Left colon (tissue), 2 donors: ENCODE results near the gene PRKCE. TPM values are rescaled to one million over a fixed set of nuclear protein-coding genes. Genes with fewer than 3 reads are reported as not detected.

Experiments
- ATAC-seq: fragments of 200-7000 bp; cut with Tn5 transposase; one replicate; pipeline ENCODE4 v1.9.1; 2020; ENCODE audit warnings: mild to moderate bottlenecking, moderate library complexity
- DNase-seq, 2 donors: peaks; one replicate each; pipeline ENCODE4 v3.0.0-alpha.2; 2020
- intact Hi-C, 2 donors: fragments of 100-400 bp; cut with DNase I in 1 of 2; cut with micrococcal nuclease in 1 of 2; formaldehyde crosslinking; loops; one replicate each; pipeline versions ENCODE4 v1.11.2 to v1.14.0; 2022; cut with DNase I, micrococcal nuclease
- total RNA-seq, 2 donors: library from RNA; stranded (reverse); fragmentation: NEBNext Ultra II Directional; extraction: Animal tissue kit (Norgen Biotek cat#: 25700); gene quantifications; one replicate each; pipeline ENCODE4 v1.2.1, GENCODE V29; 2021
- donor health status: DM: no; HTN: no; CAD: no.
- donor health status: DM: yes; HTN: yes; CAD: no.

PRKCE gene
- total RNA-seq, 2 donors from 2014 or later = 22.2 to 29.2 TPM

DNA sequence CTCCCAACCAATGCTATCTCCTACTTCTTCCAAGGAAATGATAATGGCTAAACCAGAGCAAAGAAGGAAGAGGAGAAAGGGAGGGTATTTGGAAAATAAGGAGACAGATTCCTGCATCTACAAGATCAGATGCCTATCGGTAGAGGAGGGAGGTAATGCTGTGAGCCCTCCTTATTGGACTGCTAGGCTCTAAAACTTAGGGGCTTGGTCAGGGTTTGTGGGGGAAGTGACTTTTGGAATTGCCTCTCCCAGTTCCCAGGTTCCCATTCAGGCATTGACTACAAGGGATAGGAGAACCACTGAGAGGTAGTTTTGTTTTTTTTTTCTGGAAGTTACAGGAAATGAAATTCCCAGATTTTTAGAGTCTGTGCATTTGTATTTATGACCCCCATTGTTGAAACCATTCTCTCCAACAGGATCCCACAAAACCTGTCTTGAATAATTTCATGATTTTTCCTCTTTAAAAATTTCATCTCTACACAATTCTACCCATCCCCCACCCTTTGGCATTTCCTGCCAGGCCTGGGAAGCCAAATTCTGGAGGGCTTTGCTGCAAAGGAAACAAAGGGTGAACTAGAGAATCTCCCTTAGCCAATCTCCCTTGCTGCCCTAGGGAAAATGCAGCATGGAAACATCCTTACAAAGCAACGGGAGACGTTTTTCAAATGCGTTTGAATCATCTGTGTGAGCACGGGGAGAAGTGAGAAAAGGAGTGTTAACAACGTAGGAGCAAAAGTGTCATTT, 363.6 kb downstream of the PRKCE start:
- no peak for DNase-seq
- intact Hi-C loops = no loop called here
- no peak for ATAC-seq

DNA sequence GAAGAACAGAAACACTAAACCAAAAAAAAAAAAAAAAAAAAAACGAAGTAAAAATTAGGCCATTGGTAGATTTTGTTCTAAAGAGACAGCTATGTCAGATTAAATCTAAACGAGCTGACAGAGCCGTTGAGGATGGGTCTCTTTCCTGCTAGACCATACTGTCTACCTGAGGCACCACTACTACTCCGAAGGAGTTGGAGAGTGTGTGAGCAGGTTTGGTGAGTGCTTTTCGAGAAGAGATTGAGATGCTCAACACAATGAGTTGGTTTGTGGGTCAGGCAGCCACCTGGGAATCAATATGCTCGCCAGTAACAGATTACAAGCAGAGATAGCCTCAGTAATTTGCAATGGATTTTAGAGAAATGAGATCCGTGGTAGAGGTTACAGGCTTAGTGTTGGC, 364.2 kb downstream of the PRKCE start:
- intact Hi-C loops = no loop called here
- DNase-seq = no peak
- no peak for ATAC-seq

DNA sequence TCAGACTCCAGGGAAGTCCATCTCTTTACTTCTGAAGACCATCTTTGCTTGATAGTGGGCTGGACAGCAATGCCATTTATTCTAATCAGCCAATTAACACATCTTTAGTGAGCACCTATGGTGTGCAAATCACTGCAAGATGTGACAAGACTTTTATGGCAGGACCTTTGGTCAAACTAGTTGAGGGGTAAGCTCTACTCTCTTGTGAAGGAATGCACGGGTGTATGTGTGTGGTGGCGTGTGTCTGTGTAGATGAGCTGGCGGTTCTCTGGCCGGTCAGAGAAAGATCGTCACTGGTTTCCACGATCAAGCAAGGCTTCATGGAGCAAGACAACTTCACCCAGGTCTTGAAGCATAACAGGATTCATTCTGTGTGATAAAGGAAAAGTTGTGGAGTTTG, 364.6 kb downstream of the PRKCE start:
- ATAC-seq (no peak), DNase-seq (no peak)
- intact Hi-C loops = no loop called here

- ATAC-seq (no peak), DNase-seq (no peak)
- intact Hi-C loops = no loop called here
These were observed 367.5 kb downstream of the PRKCE start for GRCh38 chr2:46018773-46019591.

DNA sequence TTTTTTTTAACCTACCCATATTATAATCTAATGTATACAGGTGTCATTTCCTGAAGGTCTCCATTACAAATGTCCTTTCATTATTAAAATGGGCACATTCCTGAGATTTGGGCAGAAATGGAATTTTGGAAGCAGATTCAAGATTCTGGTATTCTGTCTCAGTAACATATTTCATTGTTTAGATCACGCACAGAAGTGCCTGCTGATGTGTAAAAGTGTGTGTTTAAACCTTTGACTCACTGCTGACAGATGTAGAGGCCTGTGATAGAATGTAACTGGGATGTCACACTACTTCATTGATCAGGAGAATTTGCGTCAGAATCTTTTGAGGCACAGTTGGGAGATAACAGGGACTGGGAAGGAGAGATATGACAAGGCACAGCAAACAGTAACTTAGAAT, 368.9 kb downstream of the PRKCE start:
- no peak for ATAC-seq
- DNase-seq = no peak
- intact Hi-C loops = no loop called here

- no peak for DNase-seq
- intact Hi-C loops = no loop called here
- no peak for ATAC-seq
These were observed 371.8 kb downstream of the PRKCE start for GRCh38 chr2:46023165-46023854.

GRCh38 chr2:46024146-46024779, 372.8 kb downstream of the PRKCE start:
- intact Hi-C loops = no loop called here
- no peak for DNase-seq
- ATAC-seq = no peak

DNA sequence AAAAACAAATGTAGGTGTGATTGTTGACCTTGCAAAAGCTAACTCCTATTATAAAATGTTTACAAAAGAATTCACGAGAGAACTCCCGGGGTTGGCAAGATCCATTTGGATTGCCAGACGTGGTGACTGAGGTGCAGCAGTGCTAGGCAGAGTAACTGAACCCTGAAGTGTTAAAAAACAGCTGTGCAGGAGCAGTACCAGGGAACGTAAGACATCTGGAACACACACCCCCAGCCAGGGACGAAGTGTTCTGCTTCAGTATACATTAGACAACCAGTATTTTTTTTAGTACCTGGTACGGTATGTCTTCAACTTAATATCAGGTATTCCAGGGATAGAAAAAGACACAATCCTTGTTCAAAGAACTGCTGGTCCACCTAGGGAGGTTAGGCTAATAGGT, 373.6 kb downstream of the PRKCE start:
- peak; percentile 45 for ATAC-seq
- no peak for DNase-seq
- intact Hi-C loops = no loop called here

GRCh38 chr2:46025676-46026075, 374.2 kb downstream of the PRKCE start:
- intact Hi-C loops = no loop called here
- ATAC-seq (no peak), DNase-seq (no peak)

DNA sequence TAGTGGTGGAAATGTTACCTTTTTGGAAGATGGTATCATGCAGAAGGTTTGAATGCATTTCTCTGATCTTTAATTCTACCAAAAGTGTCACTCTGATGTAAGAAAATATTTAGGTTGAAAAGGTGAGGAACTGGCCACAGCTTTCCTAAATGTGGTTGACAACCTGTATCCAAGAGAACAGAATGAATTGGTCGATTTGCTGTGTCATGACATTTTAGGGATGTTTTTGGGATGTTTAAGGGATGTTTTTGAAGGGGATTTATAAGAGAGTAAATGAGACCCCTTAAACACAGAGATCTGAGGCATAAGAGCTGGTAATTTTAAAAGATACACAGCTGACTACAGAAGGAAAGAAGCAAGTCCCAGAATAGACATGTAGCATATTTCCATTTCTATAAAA, 375.0 kb downstream of the PRKCE start:
- no peak for ATAC-seq
- intact Hi-C loops = no loop called here
- DNase-seq = no peak

DNA sequence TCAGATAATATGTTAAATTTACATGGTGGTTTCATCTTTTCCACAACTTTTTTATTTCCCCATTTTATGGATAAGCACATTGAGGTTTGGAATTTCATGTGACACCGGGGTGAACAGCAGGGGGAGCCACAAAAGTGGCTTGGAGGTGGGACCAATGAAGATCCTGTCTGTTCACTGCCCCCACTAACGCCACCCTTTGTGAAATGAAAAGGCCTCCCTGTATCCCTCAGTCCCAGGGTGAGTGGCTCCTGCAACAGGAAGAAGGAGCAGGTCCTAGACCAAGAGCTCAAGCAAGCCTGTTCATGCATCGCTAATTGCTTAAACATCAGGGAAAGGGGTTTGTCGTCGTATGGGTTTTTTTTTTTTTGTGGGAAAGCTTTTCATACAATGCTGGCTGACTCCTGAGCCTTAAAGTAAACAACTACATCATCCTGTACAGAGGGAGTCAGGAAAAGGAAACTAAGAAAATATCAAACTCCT, 377.9 kb downstream of the PRKCE start:
- ATAC-seq (no peak), DNase-seq (no peak)
- intact Hi-C loops = no loop called here

DNA sequence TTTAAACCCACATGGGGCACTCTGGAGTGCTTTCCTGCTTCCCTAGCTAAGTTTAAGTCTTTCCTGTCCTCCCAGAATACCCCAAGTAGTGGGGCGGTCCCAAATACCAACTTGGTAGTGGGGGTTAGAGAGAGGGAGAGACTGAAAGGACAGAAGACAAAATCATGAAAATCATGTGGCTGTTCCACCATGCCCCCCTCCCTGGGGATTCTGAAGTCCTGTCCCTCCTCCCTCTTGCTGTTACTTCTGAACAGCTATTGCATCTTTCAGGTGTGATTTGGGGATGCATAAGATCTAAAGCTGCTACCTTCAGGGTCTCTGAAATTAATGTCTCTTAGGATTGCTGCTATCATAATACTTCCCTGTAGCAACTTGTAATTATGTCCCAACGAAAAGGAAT, 378.9 kb downstream of the PRKCE start:
- no peak for DNase-seq
- no peak for ATAC-seq

DNA sequence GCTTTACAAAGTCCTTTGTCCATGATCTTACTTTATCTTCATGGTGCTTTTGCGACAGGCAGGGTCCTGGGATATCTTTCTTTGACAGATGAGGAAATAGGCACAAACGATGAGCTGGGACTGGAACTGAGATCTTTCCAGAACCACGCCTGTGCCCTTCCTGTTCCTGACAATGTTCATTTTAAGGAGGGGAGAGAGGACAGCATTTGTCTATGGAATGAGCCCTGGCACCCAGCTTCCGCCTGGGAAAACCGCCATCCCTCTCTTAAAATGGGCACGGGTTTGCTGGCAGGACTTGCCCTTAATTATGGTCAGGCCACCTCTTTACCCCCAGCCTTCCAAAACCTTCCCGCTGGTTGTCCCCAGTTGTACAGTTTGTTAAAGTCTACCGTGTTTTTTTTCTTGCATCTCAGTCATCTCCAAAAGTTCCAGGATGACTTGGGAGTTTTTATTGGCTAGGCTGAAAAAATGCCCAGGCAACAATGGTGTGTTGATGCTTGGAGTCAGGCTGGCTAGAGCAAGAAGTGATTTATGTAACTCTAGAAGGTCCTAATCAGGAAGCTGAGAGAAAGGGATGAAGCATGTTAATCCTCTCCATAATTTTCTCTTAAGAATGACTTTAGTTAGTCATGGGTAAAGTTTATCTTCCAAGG, 380.8 kb downstream of the PRKCE start:
- intact Hi-C loops = no loop called here
- DNase-seq (no peak), ATAC-seq (no peak)

More for the DNA sequence above, 378.9 kb downstream of the PRKCE start:
- intact Hi-C loops = no loop called here

GRCh38 chr2:46032996-46033395, 381.5 kb downstream of the PRKCE start:
- intact Hi-C loops = no loop called here
- no peak for ATAC-seq

DNA sequence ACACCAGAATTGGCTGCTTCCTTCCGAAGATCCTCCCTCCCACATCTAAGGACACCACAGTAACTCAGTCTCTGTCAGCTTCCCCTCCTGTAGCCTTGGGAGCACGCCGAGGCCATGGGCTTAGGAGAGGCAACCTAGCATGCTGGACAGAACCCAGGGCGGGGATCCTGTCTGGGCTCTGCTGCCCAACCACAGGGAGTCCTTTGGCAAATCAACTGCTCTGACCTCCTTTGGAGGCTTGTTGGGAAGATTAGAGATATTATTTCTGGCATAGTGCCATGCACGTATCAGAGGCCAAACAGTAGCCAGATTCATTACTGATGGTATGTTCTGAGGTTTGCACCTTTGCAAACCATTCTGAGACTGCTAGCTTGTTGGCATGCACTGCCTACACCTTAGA, 383.1 kb downstream of the PRKCE start:
- ATAC-seq (no peak), DNase-seq (no peak)
- intact Hi-C loops = no loop called here

More at GRCh38 chr2:46032996-46033395, 381.5 kb downstream of the PRKCE start:
- DNase-seq = no peak

DNA sequence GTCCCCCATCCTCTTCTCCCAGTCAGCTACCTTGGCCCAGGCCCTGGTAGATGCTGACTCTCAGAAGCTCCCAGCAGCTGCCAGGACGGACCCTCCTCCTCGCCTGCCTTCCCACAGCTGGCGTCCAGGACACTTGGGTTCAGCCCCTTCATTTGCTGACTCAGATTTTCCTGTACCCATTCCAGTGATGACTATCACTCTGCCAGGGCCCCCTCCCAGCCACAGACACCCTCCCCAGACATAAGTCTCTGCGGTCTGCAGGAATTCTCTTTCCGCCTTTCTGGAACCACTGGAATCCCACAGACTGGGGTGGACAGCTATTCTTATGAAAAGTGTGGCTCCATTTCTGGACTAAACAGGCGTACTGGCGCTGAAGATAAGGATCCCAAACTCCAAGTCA, 385.5 kb downstream of the PRKCE start:
- DNase-seq (no peak), ATAC-seq (no peak)
- intact Hi-C loops = no loop called here

DNA sequence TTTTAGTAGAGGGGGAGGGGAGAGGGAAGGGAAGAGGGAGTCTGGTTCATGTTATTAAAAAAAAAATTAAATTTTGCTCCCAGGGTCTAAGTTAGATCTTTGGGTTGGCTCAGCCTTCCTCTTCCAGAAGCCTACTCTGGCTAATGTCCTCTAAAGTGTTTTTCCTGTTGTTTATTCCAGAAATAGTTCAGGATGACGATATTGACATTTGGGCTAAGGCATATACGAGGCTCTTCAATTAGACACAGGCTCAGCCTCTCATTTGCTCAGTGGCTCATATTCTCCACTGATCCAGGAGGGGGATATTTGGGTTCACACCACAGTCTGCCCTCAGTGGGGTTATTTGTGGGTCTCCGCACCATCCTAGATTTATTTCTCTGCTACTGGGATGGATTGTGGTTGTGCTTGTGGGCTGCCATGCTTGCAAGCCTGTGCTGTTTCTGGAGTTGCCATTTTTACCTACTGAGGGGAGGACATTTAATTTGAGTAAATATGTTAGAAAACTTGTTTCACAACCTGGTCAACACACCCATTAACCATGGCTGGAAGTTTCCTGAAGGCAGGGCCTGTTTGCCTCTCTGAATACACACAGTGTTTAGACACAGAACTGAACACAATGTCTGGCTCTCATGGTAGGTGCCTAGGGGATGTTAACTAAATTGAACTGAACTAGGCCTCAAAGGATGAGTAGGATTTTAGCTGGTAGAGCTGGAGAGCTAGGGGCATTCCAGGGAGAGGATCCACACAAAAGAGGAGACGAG, 388.2 kb downstream of the PRKCE start:
- DNase-seq = no peak

DNA sequence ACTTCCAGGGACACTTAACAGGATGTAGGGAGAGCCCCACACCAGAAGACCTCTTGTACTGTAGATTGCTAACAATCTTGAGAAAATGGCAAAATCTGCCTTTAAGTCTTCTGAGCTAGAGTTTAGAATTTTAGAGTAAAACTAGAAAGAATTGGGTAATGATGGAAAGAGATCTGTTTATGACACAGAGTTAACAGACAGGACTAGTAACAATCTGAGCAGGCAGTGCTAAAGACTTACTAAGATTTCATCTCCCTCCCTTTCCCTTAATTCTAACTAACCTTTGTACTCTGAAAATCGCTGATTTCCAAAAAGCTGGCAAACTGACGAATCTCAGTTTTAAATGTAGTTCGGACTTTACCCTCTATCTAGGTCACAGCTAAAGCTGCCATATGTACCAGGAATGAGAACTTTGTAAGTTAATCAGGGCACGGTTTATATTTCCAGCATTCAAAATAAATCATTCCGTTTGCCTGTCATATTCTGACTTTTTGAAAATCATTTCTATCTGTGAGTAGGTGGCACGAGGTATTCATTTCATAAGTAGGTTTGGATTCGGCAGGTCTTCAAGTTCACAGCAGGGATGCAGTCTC, 389.2 kb downstream of the PRKCE start:
- ATAC-seq = peak; percentile 23
- intact Hi-C loops = no loop called here
- no peak for DNase-seq

More for the DNA sequence above, 388.2 kb downstream of the PRKCE start:
- ATAC-seq = no peak
- intact Hi-C loops = no loop called here
